Measurements from ENCODE around the gene CNBP.

DNA sequence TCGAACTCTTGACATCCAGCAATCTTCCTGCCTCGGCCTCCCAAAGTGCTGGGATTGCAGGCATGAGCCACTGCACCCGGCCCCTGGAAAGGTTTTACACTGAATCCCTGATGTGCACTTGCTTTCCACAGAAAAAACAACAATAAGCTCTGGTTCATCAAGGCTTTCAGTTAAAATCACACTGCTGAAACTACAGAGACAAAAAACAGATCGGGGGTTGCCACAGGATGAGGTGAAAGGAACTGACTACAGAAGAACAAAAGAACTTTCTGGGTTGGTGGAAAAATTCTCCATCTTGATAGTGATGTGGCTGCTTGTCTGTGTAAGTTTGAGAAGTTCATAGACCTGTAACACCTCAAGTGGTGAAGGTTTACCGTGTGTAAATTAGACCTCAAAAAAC is 65.0 kb downstream of the CNBP start:
- TF ChIP-seq, protein P1, sequence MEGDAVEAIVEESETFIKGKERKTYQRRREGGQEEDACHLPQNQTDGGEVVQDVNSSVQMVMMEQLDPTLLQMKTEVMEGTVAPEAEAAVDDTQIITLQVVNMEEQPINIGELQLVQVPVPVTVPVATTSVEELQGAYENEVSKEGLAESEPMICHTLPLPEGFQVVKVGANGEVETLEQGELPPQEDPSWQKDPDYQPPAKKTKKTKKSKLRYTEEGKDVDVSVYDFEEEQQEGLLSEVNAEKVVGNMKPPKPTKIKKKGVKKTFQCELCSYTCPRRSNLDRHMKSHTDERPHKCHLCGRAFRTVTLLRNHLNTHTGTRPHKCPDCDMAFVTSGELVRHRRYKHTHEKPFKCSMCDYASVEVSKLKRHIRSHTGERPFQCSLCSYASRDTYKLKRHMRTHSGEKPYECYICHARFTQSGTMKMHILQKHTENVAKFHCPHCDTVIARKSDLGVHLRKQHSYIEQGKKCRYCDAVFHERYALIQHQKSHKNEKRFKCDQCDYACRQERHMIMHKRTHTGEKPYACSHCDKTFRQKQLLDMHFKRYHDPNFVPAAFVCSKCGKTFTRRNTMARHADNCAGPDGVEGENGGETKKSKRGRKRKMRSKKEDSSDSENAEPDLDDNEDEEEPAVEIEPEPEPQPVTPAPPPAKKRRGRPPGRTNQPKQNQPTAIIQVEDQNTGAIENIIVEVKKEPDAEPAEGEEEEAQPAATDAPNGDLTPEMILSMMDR (conservative IDR thresholded peaks at IDR 0.05; ENCODE audit: low read depth, low read length), result no peak
- TF ChIP-seq EZH2 (IDR thresholded peaks at IDR 0.05; ENCODE audit: borderline replicate concordance, low read depth, low read length, poor library complexity, severe bottlenecking), result no peak

All from A673 (cell line).